DLD1 (cell line): ENCODE results near the gene TNFAIP8L2.
"Not testable (repeated sequence)": the region's sequence is repeated elsewhere in the genome, so short reads cannot be mapped to it uniquely, and the experiment has no call there.

Source experiments
- in situ Hi-C: cut with HindIII; loops from 2 replicates; pipeline ENCODE4 v1.10.0; 2017; ENCODE audit warnings: low sequenced_read_pairs

The TNFAIP8L2 gene

GRCh38 chr1:151188667-151189066 lies 32.2 kb downstream of the TNFAIP8L2 start:
- in situ Hi-C loops: not testable (repeated sequence)

GRCh38 chr1:151189637-151190445 lies 33.4 kb downstream of the TNFAIP8L2 start, which contains the start of gene VPS72:
Gene VPS72, minus strand, starts transcription at chr1:151190197. Its CDS starts 76 bp downstream, at chr1:151190121.
- in situ Hi-C loops: no loop called here

GRCh38 chr1:151192047-151192446 lies 35.6 kb downstream of the TNFAIP8L2 start:
- in situ Hi-C loops: no loop called here

GRCh38 chr1:151193304-151193703 lies 36.9 kb downstream of the TNFAIP8L2 start:
- in situ Hi-C loops: no loop called here

- in situ Hi-C loops: no loop called here
These were observed 37.4 kb downstream of the TNFAIP8L2 start for GRCh38 chr1:151193856-151194255.

- in situ Hi-C loops: not testable (repeated sequence)
These were observed 38.6 kb downstream of the TNFAIP8L2 start for GRCh38 chr1:151194894-151195594.

GRCh38 chr1:151196292-151196800 lies 39.9 kb downstream of the TNFAIP8L2 start:
- in situ Hi-C loops: no loop called here

GRCh38 chr1:151197863-151198253 lies 41.4 kb downstream of the TNFAIP8L2 start:
- in situ Hi-C loops: no loop called here

GRCh38 chr1:151198254-151199127 lies 42.0 kb downstream of the TNFAIP8L2 start, which contains the start of gene PIP5K1A:
Gene PIP5K1A, plus strand, starts transcription at chr1:151198552. Its CDS starts 445 bp downstream, at chr1:151198997.
- in situ Hi-C loops: no loop called here

GRCh38 chr1:151199873-151200581 lies 43.6 kb downstream of the TNFAIP8L2 start:
- in situ Hi-C loops: no loop called here

- in situ Hi-C loops: not testable (repeated sequence)
These were observed 49.0 kb downstream of the TNFAIP8L2 start for GRCh38 chr1:151205381-151205965.
